AG09319 (cell line): ENCODE data around the gene MYOC.
"Not testable (repeated sequence)": the region's sequence is repeated elsewhere in the genome, so short reads cannot be mapped to it uniquely, and the experiment has no call there.

Experiments
- DNase-seq: peaks from one replicate; pipeline ENCODE4 v3.0.0-alpha.2; 2010; ENCODE audit warnings: low read depth; ENCODE audit errors: extremely low read depth
- CTCF ChIP-seq: IDR thresholded peaks from 2 replicates; pipeline ENCODE4 v1.5.1; 2011; ENCODE audit warnings: low read depth, mild to moderate bottlenecking, inconsistent platforms, low read length, moderate library complexity

Gene MYOC

DNA sequence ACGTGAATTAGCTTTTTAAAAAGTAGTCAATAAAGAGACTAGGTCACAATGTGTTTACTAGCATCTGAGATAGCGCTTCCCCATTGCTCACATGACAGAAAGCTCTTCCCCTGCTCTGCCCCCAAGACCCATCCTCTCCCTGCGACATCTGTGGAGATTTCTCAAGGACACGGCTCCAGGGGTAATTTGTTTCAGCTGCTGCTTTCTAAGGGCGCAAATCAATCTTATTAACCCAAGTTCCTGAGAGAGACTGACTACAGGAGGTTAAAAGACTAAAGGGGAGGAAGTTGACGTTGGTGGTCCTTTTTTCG is 30.4 kb downstream of the MYOC start, which contains the start of gene MYOCOS:
TSS of gene MYOCOS (plus strand) at position 92 of the 311 bp plus-strand sequence. CDS start 1,641 bp downstream, outside the sequence.
- no peak for DNase-seq
- TF ChIP-seq CTCF: no peak

- no peak for DNase-seq
- TF ChIP-seq CTCF: no peak
These were observed 35.9 kb downstream of the MYOC start for GRCh38 chr1:171616586-171616985.

DNA sequence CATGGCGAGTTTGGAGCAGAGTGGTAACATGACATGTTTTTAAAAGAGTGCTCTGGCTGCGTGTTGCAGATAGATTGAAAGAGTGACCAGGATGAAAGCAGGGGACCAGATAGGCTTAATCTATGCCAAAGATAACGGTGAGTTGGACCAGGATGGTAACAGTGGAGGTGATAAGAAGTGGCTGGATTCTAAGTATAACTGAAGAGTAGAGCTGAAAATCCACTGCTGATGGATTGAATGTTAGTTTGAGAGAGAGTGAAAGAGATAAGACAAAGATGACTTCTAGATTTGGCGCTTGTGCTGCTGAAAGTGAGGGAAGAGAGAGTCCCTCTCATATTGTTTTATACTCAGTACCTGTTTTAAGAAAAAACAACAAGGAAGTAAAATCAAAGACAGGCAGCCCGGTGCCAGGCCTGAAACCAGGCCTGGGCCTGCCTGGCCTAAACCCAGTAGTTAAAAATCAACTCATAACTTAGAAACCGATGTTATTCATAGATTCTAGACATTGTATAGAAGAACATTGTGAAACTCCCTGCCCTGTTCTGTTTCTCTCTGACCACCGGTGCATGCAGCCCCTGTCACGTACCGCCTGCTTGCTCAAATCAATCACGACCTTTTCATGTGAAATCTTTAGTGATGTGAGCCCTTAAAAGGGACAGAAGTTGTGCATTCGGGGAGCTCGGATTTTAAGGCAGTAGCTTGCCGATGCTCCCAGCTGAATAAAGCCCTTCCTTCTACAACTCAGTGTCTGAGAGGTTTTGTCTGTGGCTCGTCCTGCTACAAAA is 37.2 kb downstream of the MYOC start:
- DNase-seq: not testable (repeated sequence)

DNA sequence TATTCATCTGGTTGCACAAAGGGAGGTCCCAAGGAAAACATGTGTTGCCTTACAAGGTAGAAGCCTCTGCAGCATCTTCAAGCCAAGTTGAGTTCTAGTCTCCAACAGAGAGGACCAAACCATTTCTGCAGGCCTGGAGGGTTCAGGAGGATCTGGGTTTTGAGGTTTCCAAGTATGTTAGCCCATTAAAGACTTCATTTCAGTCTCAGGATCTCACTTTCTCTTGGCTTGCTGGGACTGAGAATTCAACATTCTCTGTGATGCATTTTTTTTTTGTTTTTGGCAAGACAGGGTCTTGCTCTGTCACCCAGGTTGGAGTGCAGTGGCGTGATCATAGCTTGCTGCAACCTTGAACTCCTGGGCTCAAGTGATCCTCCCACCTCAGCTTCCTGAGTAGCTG is 39.2 kb downstream of the MYOC start:
- DNase-seq: no peak
- TF ChIP-seq CTCF: no peak

- TF ChIP-seq CTCF: no peak
- DNase-seq: no peak
These were observed 41.2 kb downstream of the MYOC start for GRCh38 chr1:171611306-171611705.

- DNase-seq: no peak
- no peak for TF ChIP-seq CTCF
These were observed 42.1 kb downstream of the MYOC start for GRCh38 chr1:171610385-171610784.

DNA sequence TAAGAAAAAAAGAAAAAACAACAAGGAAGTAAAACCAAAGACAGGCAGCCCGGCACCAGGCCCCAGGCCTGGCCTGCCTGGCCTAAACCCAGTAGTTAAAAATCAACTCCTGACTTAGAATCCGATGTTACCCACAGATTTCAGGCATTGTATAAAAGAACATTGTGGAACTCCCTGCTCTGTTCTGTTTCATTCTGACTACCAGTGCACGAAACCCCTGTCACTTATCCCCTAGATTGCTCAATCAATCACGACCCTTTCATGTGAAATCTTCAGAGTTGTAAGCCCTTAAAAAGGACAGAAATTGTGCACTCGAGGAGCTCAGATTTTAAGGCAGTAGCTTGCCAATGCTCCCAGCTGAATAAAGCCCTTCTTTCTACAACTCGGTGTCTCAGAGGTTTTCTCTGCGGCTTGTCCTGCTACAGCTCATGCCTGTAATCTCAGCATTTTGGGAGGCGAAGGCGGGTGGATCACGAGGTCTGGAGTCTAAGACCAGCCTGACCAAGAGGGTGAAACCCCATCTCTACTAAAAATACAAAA is 46.0 kb downstream of the MYOC start:
- TF ChIP-seq CTCF: no peak
- no peak for DNase-seq

GRCh38 chr1:171603042-171603441 is 49.4 kb downstream of the MYOC start:
- not testable (repeated sequence) for DNase-seq
